ENCODE results near the gene GRID2.

Gene GRID2

DNA sequence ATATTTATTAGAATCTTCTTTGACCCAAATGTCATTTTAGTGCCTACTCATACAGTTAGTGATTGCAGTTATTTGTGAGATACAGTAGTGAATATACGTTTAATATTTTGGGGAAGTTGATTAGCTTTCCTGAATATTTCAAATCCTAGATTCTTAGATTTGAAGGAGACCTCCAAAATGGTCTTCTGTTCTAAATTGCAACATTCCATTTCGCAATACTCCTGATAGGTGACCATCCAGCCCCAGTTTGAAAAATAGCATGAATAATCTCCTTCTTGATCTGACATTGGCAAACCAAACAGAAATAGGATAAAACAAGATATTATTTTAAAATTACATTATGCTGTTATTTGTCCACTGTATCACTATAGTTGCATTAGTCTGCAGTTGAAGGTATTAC is 505.6 kb downstream of the GRID2 start:
- TF ChIP-seq, protein P1, sequence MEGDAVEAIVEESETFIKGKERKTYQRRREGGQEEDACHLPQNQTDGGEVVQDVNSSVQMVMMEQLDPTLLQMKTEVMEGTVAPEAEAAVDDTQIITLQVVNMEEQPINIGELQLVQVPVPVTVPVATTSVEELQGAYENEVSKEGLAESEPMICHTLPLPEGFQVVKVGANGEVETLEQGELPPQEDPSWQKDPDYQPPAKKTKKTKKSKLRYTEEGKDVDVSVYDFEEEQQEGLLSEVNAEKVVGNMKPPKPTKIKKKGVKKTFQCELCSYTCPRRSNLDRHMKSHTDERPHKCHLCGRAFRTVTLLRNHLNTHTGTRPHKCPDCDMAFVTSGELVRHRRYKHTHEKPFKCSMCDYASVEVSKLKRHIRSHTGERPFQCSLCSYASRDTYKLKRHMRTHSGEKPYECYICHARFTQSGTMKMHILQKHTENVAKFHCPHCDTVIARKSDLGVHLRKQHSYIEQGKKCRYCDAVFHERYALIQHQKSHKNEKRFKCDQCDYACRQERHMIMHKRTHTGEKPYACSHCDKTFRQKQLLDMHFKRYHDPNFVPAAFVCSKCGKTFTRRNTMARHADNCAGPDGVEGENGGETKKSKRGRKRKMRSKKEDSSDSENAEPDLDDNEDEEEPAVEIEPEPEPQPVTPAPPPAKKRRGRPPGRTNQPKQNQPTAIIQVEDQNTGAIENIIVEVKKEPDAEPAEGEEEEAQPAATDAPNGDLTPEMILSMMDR (IDR thresholded peaks at IDR 0.05; ENCODE audit: insufficient read depth, low read depth, low read length, missing control alignments), result no peak
- H3K4me3 ChIP-seq (ENCODE audit: low read length), result no peak overlapping the region
- DNase-seq (ENCODE audit: low read depth), result no peak

DNA sequence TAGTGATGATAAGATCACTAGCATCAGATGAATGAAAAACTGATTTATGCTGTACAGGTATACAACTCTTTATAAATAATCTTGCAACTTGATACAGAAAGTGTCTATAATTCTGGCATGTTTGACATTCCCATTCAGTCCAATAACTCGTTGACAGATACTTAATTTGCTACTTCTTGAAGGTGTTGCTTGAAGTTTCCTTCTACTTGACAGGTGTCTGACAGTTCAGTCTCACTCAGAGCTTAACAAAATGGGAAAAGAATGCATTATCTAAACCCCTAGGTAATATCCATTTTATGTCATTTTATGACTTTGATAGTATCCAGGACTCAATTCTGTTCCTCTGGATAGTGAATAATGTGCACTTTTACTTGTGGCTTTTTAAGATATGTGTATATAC is 508.9 kb downstream of the GRID2 start:
- TF ChIP-seq, protein P1 (IDR thresholded peaks at IDR 0.05; ENCODE audit: insufficient read depth, low read depth, low read length, missing control alignments), result no peak
- no peak overlapping the region for H3K4me3 ChIP-seq (ENCODE audit: low read length)
- no peak for DNase-seq (ENCODE audit: low read depth)

DNA sequence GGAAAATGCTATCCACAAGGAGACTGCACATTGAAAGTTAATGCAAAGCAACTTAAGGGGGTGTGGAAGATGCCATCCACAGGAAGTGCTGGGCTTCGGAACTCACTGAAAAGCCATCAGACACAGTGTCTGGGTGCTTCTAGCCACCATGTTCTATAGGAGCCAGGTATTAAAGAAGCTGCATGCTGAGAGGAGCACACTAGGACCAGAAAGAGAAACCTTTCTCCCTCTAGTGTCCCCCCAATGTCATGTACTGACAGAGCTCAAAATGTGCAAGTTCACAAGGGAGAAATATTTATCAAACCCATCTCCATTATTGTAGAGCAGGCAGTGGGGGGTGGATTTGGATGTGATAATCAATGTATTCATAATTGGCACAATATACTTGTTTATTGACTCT is 510.9 kb downstream of the GRID2 start:
- TF ChIP-seq, protein P1 (IDR thresholded peaks at IDR 0.05; ENCODE audit: insufficient read depth, low read depth, low read length, missing control alignments), result no peak
- DNase-seq (ENCODE audit: low read depth), result no peak
- no peak overlapping the region for H3K4me3 ChIP-seq (ENCODE audit: low read length)

DNA sequence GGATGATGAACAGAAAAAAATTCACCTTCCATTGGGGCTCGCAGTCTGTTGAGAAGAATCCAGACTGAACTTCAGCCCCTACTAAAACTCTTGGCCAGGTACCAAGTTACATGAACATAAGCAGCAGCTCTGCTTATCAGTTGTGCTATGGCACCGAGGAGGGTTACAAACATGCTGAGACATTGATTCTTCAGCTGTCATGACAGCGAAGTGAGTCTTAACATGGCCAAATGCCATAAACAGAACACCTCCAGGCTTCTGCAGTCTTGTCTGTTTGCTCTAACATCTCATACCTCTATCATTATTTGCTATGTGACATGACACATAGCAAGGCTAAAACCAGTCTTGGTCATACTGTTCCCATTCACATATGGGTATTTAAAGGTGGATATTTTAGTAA is 521.5 kb downstream of the GRID2 start:
- peak; percentile 90 for DNase-seq (ENCODE audit: low read depth)
- H3K4me3 ChIP-seq (ENCODE audit: low read length), result no peak overlapping the region
- TF ChIP-seq, protein P1 (IDR thresholded peaks at IDR 0.05; ENCODE audit: insufficient read depth, low read depth, low read length, missing control alignments), result no peak

DNA sequence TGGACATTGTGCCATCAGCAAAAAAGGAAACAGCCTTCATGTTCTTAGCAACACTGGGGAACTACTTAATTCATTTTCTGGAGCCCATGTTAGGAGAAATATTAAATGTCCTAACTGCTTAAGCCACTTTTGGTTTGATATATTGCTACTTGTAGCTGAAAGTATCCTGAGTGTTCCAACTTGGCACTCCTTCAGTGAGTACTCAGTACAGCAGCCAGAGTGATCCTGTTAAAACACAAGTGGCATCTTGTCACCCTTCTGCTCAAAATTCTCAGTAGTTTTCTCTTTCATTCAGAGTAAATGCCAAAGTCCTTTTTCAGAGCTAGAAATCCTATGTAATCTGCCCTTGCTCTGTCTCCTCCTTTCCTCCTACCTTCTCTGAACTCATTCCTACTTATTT is 522.0 kb downstream of the GRID2 start:
- no peak for DNase-seq (ENCODE audit: low read depth)
- H3K4me3 ChIP-seq (ENCODE audit: low read length), result no peak overlapping the region
- TF ChIP-seq, protein P1 (IDR thresholded peaks at IDR 0.05; ENCODE audit: insufficient read depth, low read depth, low read length, missing control alignments), result no peak

DNA sequence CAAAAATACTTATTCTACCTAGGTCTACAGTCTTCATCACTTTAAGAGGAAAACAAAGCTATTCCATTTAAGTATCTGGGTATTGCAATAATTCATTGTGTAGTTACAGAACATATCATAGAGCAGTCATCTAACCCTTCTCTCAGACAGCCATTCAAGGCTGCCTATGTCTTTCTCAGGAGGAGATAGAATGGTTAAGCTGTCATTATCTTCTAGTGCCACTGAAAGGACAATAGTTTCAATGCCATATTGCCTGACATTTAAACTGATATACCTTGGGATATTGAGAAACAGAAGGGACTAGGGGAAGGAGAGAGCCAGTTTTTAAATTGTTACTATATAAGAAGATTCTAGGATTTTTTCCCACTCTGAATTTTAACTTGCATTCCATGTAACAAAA is 527.0 kb downstream of the GRID2 start:
- DNase-seq (ENCODE audit: low read depth), result no peak
- H3K4me3 ChIP-seq (ENCODE audit: low read length), result no peak overlapping the region
- TF ChIP-seq, protein P1 (IDR thresholded peaks at IDR 0.05; ENCODE audit: insufficient read depth, low read depth, low read length, missing control alignments), result no peak

DNA sequence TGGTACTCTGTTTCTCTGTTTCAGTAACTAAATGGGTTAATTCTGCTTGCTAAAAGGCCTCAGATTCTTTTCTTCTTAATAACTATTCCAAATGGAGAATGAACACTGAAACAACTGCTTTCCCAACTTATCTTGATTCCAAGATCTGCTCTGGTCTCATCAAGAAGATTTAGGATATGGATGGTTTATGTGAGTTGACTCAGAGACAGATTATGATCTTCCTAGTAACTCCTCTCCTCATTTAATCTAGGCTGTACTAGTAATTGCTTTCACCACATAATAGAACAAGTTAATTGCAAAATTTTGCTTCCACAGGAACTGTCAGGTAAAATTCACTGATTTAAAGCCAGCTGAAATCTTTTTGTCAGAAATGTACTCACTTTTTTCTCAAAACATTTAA is 537.1 kb downstream of the GRID2 start:
- H3K4me3 ChIP-seq (ENCODE audit: low read length), result no peak overlapping the region
- TF ChIP-seq, protein P1 (IDR thresholded peaks at IDR 0.05; ENCODE audit: insufficient read depth, low read depth, low read length, missing control alignments), result no peak
- DNase-seq (ENCODE audit: low read depth), result no peak
